Measurements from ENCODE around the gene SPPL2A.

DNA sequence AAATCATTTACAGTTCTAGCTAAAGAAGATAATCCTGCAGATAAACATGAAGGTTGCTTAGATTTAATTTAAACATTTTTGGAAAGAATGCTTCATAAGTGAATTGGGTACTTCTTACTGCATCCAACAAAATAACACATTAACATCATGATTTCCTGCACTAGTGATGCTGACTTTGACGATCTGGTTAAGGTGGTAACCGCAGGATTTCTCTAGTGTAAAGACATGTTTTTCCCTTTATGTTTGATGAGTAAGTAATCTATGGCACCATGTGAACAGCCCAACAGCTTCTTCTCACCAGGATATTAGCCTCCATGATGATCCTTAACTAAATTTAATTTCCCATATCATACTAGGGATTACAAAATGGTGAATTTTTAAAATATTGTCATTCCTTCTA lies 14.1 kb downstream of the SPPL2A start:
- TF ChIP-seq MXI1 (IDR thresholded peaks at IDR 0.05; ENCODE audit: low read depth, low read length) (no peak), TCF12 (IDR thresholded peaks at IDR 0.05) (no peak), CTCF (IDR thresholded peaks at IDR 0.05) (no peak), MEF2A (IDR thresholded peaks at IDR 0.05; ENCODE audit: borderline replicate concordance, low read depth) (no peak), EZH2phosphoT487 (IDR thresholded peaks at IDR 0.05; ENCODE audit: borderline replicate concordance, low read depth) (no peak), RAD21 (IDR thresholded peaks at IDR 0.05; ENCODE audit: low read length) (no peak), EP300 (IDR thresholded peaks at IDR 0.05; ENCODE audit: borderline replicate concordance in 1 of 2, low read depth in 1 of 2, low read length in 1 of 2) (no peak), POLR2AphosphoS5 (IDR thresholded peaks at IDR 0.05; ENCODE audit: low read depth, low read length) (no peak)
- TF ChIP-seq, protein P1, sequence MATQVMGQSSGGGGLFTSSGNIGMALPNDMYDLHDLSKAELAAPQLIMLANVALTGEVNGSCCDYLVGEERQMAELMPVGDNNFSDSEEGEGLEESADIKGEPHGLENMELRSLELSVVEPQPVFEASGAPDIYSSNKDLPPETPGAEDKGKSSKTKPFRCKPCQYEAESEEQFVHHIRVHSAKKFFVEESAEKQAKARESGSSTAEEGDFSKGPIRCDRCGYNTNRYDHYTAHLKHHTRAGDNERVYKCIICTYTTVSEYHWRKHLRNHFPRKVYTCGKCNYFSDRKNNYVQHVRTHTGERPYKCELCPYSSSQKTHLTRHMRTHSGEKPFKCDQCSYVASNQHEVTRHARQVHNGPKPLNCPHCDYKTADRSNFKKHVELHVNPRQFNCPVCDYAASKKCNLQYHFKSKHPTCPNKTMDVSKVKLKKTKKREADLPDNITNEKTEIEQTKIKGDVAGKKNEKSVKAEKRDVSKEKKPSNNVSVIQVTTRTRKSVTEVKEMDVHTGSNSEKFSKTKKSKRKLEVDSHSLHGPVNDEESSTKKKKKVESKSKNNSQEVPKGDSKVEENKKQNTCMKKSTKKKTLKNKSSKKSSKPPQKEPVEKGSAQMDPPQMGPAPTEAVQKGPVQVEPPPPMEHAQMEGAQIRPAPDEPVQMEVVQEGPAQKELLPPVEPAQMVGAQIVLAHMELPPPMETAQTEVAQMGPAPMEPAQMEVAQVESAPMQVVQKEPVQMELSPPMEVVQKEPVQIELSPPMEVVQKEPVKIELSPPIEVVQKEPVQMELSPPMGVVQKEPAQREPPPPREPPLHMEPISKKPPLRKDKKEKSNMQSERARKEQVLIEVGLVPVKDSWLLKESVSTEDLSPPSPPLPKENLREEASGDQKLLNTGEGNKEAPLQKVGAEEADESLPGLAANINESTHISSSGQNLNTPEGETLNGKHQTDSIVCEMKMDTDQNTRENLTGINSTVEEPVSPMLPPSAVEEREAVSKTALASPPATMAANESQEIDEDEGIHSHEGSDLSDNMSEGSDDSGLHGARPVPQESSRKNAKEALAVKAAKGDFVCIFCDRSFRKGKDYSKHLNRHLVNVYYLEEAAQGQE (IDR thresholded peaks at IDR 0.05; ENCODE audit: low read depth, low read length), result no peak

All from SK-N-SH (cell line).